Muscle of back (tissue), 11 donors: Measurements from ENCODE around the gene ADGRL1. TPM values are rescaled to one million over a fixed set of nuclear protein-coding genes. Genes with fewer than 3 reads are reported as not detected.

Experiments used
- DNase-seq, 3 donors: peaks; one replicate each; pipeline versions ENCODE4 v3.0.0 to v3.0.0-alpha.2; 2013
- polyA plus RNA-seq, 10 donors: library from polyadenylated mRNA; unstranded; fragments of 120-200 nt; gene quantifications; one replicate each; pipeline ENCODE4 v1.2.1, GENCODE V29; 2013; ENCODE audit not compliant: insufficient read length in 10 of 10

Gene ADGRL1
- polyA plus RNA-seq, 10 donors = 13.3 to 27.0 (median 17.8) TPM

GRCh38 chr19:14114439-14114838, 91.5 kb downstream of the ADGRL1 start:
- no peak for DNase-seq

GRCh38 chr19:14113762-14114414, 92.1 kb downstream of the ADGRL1 start:
- DNase-seq = no peak

- peak in 1 of 3 donors; percentile 69 for DNase-seq
These were observed 93.1 kb downstream of the ADGRL1 start for GRCh38 chr19:14112809-14113385.

GRCh38 chr19:14112051-14112808, 93.7 kb downstream of the ADGRL1 start:
- no peak for DNase-seq

GRCh38 chr19:14111486-14111885, 94.5 kb downstream of the ADGRL1 start:
- DNase-seq = no peak

DNA sequence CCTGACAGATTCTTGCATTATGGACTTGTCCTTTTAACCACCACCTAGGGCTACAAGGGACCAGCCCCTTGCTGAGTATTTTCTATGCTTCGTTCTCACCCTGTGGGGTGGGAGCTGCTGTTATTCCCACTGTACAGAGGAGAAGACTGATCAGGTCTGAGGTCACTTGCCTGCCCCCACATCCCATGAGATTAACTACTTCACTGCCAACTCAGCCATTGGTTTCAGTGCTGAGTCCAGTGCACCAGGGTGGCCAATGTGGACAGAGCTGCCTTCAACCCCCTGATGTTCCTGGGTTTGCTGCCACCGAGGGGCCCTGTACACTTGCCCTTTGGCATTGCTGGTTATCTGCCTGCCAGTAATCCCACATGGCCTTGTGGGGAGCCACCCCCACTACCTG, 95.3 kb downstream of the ADGRL1 start:
- no peak for DNase-seq

DNA sequence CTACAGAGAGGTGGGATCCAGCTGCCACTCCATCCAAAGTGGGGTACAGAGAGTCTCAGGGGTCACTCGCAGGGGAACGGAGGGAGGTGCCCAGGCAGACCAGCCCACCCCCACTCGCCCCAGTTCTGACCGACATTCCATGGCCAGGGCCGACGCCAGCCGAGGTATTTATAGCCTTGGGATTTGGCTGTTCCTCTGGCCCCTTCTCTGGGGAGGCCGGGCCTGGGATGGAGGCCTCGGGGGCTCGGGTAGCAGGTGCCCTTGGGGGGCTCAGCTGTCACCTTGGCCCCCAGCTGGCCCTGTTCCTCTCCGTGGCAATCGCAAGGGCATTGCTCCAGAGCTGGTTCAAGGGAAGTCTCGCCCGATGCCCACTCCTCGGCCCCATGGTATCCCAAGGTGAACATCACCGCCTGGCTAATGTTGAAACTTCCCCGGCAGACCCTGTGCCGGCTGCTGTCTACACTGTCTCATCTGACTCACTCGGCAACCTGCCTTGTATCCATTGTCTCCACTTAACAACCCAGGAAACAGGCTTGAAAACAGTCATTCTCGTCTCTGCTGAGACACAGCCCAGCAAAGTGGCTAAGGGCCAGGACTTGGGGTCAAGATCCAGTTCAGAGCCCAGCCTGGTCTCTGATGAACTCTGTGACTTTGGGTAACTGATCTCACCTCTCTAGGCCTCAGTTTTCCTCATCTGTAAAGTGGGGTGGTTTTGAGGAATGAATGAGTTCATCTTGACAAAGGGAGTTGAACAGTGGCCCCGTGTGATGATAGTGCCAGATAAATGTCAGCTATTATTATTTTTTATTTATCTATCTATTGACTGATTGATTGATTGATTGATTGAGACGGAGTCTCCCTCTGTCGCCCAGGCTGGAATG, 98.1 kb downstream of the ADGRL1 start:
- DNase-seq = peak in 1 of 3 donors; percentile 48

DNA sequence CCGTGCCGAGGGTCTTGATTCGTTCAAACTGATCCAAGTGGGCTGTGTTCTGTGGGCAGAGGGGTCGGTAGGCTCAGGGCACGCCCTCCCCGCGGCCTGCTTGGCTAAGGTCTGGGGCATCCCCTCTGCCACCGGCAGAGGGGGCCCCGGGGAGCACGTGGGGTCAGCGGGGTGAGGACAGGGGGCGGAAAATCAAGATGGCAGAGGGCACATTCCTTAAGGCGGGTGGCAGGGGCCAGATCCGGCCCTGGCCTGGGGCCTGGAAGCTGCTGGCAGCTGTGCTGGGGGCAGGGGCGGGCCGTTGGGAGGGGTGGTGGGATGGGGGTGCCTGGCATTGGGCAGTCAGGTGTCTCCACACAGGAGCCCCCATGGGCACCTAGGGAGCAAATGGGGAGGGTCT, 99.1 kb downstream of the ADGRL1 start:
- no peak for DNase-seq

- DNase-seq = no peak
These were observed 100.3 kb downstream of the ADGRL1 start for GRCh38 chr19:14105680-14106079.

- DNase-seq = no peak
These were observed 102.7 kb downstream of the ADGRL1 start for GRCh38 chr19:14103310-14103709.

GRCh38 chr19:14102756-14103155, 103.2 kb downstream of the ADGRL1 start:
- no peak for DNase-seq

GRCh38 chr19:14102102-14102696, 103.8 kb downstream of the ADGRL1 start:
- no peak for DNase-seq

DNA sequence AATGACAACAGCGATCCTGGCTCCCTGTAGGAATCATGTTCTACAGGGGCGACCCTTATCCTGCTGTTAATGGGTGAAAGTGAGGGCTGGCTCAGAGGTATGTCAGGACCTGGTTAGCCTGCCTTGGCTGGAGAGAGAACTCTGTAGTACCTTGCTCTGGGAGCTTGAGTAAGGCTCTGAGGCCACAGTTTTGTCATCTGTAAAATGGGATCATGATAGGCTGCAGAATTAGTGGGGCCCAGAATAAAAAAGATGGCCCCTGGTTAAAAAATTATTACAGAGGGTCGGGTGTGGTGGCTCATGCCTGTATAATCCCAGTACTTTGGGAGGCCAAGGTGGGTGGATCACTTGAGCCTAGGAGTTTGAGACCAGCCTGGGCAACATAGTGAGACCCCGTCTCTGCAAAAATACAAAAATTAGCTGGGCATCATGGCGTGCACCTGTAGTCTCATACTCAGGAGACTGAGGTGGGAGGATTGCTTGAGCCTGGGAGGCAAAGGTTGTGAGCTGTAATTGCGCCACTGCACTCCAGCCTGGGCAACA, 104.9 kb downstream of the ADGRL1 start:
- no peak for DNase-seq

Other genes starting within 250 kb of the ADGRL1 start
- gene RFX1, start 199.8 kb downstream of the ADGRL1 start, polyA plus RNA-seq = 1 to 10 TPM; 4.7 to 8.4 (median 6.9) TPM
- gene RLN3, start 178.0 kb downstream of the ADGRL1 start, polyA plus RNA-seq = not detected
- 1 to 10 TPM; 1.5 to 6.6 (median 3.2) TPM for gene IL27RA, start 174.4 kb downstream of the ADGRL1 start, polyA plus RNA-seq
- gene PALM3, start 144.1 kb downstream of the ADGRL1 start, polyA plus RNA-seq = 1 to 10 TPM in 2 of 10 donors, under 1 TPM in 8; 0.08 to 1.7 (median 0.57) TPM
- 1 to 10 TPM in 2 of 10 donors, under 1 TPM in 8; 0.36 to 1.2 (median 0.53) TPM for gene MISP3, start 133.4 kb downstream of the ADGRL1 start, polyA plus RNA-seq
- gene C19orf67, start 120.4 kb downstream of the ADGRL1 start, polyA plus RNA-seq = not detected
- gene SAMD1, start 115.4 kb downstream of the ADGRL1 start, polyA plus RNA-seq = 10 to 100 TPM; 33.6 to 54.3 (median 38.9) TPM
- 100 to 1,000 TPM; 279 to 512 (median 454) TPM for gene PRKACA, start 88.4 kb downstream of the ADGRL1 start, polyA plus RNA-seq
- 10 to 100 TPM in 3 of 10 donors, 1 to 10 TPM in 7; 6.3 to 15.5 (median 9.1) TPM for gene ASF1B, start 69.6 kb downstream of the ADGRL1 start, polyA plus RNA-seq
- 10 to 100 TPM; 34.0 to 69.2 (median 46.9) TPM for gene ADGRE5, start 175.3 kb upstream of the ADGRL1 start, polyA plus RNA-seq
- 10 to 100 TPM; 34.2 to 51.9 (median 42.4) TPM for gene DDX39A, start 213.2 kb upstream of the ADGRL1 start, polyA plus RNA-seq
- 10 to 100 TPM; 50.7 to 78.8 (median 61.3) TPM for gene PKN1, start 227.1 kb upstream of the ADGRL1 start, polyA plus RNA-seq